Activated naive CD4-positive, alpha-beta T cell treated with anti-CD3 and anti-CD28 coated beads, Interleukin-2, amount 50 U/mL, for 24 hours (primary cell): ENCODE results near the gene JDP2.

Source experiments
- H3K27ac Mint-ChIP-seq: one replicate; pipeline ENCODE4 v1.8.0; 2021; ENCODE audit warnings: mild to moderate bottlenecking, mixed read lengths
- H3K27me3 Mint-ChIP-seq: one replicate; pipeline ENCODE4 v1.8.0; 2021; ENCODE audit warnings: mixed read lengths
- H3K36me3 Mint-ChIP-seq: one replicate; pipeline ENCODE4 v1.8.0; 2021; ENCODE audit warnings: mixed read lengths
- H3K4me1 Mint-ChIP-seq: one replicate; pipeline ENCODE4 v1.8.0; 2021; ENCODE audit warnings: mixed read lengths
- H3K4me3 Mint-ChIP-seq: one replicate; pipeline ENCODE4 v1.8.0; 2021; ENCODE audit warnings: mild to moderate bottlenecking, mixed read lengths
- H3K9me3 Mint-ChIP-seq: one replicate; pipeline ENCODE4 v1.8.0; 2021; ENCODE audit warnings: mixed read lengths

JDP2 gene

GRCh38 chr14:75453817-75454434, 26.1 kb downstream of the JDP2 start:
- Mint-ChIP-seq H3K27me3 (no peaks in the 10 kb centered on the region), H3K4me1 (no peaks in the 10 kb centered on the region), H3K27ac (no peak overlapping the region), H3K4me3 (no peak overlapping the region), H3K9me3 (no peaks in the 10 kb centered on the region), H3K36me3 (no peaks in the 10 kb centered on the region)

- Mint-ChIP-seq H3K9me3 (no peaks in the 10 kb centered on the region), H3K27me3 (no peaks in the 10 kb centered on the region), H3K4me1 (no peaks in the 10 kb centered on the region), H3K36me3 (no peaks in the 10 kb centered on the region), H3K4me3 (no peak overlapping the region), H3K27ac (no peak overlapping the region)
Measured at GRCh38 chr14:75454963-75455546, 27.2 kb downstream of the JDP2 start.

- H3K27me3 Mint-ChIP-seq = no peaks in the 10 kb centered on the region
- no peaks in the 10 kb centered on the region for H3K4me1 Mint-ChIP-seq
- no peaks in the 10 kb centered on the region for H3K9me3 Mint-ChIP-seq
- no peaks in the 10 kb centered on the region for H3K36me3 Mint-ChIP-seq
- H3K27ac Mint-ChIP-seq = peak overlapping the region; percentile 70
- H3K4me3 Mint-ChIP-seq = no peak overlapping the region
Measured at GRCh38 chr14:75456069-75456996, 28.5 kb downstream of the JDP2 start.

GRCh38 chr14:75456997-75457335, 29.1 kb downstream of the JDP2 start:
- H3K27ac Mint-ChIP-seq = no peak overlapping the region
- no peak overlapping the region for H3K4me3 Mint-ChIP-seq
- no peaks in the 10 kb centered on the region for H3K9me3 Mint-ChIP-seq
- no peaks in the 10 kb centered on the region for H3K36me3 Mint-ChIP-seq
- H3K27me3 Mint-ChIP-seq = no peaks in the 10 kb centered on the region
- no peaks in the 10 kb centered on the region for H3K4me1 Mint-ChIP-seq

GRCh38 chr14:75457648-75458165, 29.9 kb downstream of the JDP2 start:
- Mint-ChIP-seq H3K4me3 (no peak overlapping the region), H3K27ac (no peak overlapping the region), H3K9me3 (no peaks in the 10 kb centered on the region), H3K4me1 (no peaks in the 10 kb centered on the region), H3K27me3 (no peaks in the 10 kb centered on the region), H3K36me3 (no peaks in the 10 kb centered on the region)

- Mint-ChIP-seq H3K27ac (no peak overlapping the region), H3K27me3 (no peaks in the 10 kb centered on the region), H3K9me3 (no peaks in the 10 kb centered on the region), H3K36me3 (no peaks in the 10 kb centered on the region), H3K4me1 (no peaks in the 10 kb centered on the region), H3K4me3 (no peak overlapping the region)
Measured at GRCh38 chr14:75458305-75458704, 30.5 kb downstream of the JDP2 start.

- H3K27ac Mint-ChIP-seq = no peak overlapping the region
- no peak overlapping the region for H3K4me3 Mint-ChIP-seq
- no peaks in the 10 kb centered on the region for H3K9me3 Mint-ChIP-seq
- H3K36me3 Mint-ChIP-seq = no peaks in the 10 kb centered on the region
- no peaks in the 10 kb centered on the region for H3K4me1 Mint-ChIP-seq
- no peaks in the 10 kb centered on the region for H3K27me3 Mint-ChIP-seq
Measured at GRCh38 chr14:75459099-75459741, 31.4 kb downstream of the JDP2 start.

GRCh38 chr14:75459791-75460190, 32.0 kb downstream of the JDP2 start:
- no peaks in the 10 kb centered on the region for H3K4me1 Mint-ChIP-seq
- H3K27ac Mint-ChIP-seq = no peak overlapping the region
- H3K4me3 Mint-ChIP-seq = no peak overlapping the region
- H3K36me3 Mint-ChIP-seq = no peaks in the 10 kb centered on the region
- H3K27me3 Mint-ChIP-seq = no peaks in the 10 kb centered on the region
- H3K9me3 Mint-ChIP-seq = no peaks in the 10 kb centered on the region

- no peak overlapping the region for H3K4me3 Mint-ChIP-seq
- H3K9me3 Mint-ChIP-seq = no peaks in the 10 kb centered on the region
- no peaks in the 10 kb centered on the region for H3K4me1 Mint-ChIP-seq
- no peak overlapping the region for H3K27ac Mint-ChIP-seq
- no peaks in the 10 kb centered on the region for H3K36me3 Mint-ChIP-seq
- H3K27me3 Mint-ChIP-seq = no peaks in the 10 kb centered on the region
Measured at GRCh38 chr14:75460394-75460793, 32.6 kb downstream of the JDP2 start.

GRCh38 chr14:75461303-75461702, 33.5 kb downstream of the JDP2 start:
- Mint-ChIP-seq H3K4me1 (no peaks in the 10 kb centered on the region), H3K27ac (no peak overlapping the region), H3K27me3 (no peaks in the 10 kb centered on the region), H3K36me3 (no peaks in the 10 kb centered on the region), H3K4me3 (no peak overlapping the region), H3K9me3 (no peaks in the 10 kb centered on the region)

GRCh38 chr14:75461755-75462349, 34.0 kb downstream of the JDP2 start:
- no peak overlapping the region for H3K27ac Mint-ChIP-seq

GRCh38 chr14:75464626-75465025, 36.8 kb downstream of the JDP2 start:
- Mint-ChIP-seq H3K36me3 (no peaks in the 10 kb centered on the region), H3K4me1 (peaks cover 5% of the 10 kb centered on the region), H3K4me3 (no peak overlapping the region), H3K27me3 (no peaks in the 10 kb centered on the region), H3K27ac (no peak overlapping the region), H3K9me3 (no peaks in the 10 kb centered on the region)

More at GRCh38 chr14:75461755-75462349, 34.0 kb downstream of the JDP2 start:
- Mint-ChIP-seq H3K9me3 (no peaks in the 10 kb centered on the region), H3K4me1 (peaks cover 4% of the 10 kb centered on the region), H3K4me3 (no peak overlapping the region), H3K36me3 (no peaks in the 10 kb centered on the region), H3K27me3 (no peaks in the 10 kb centered on the region)

- H3K27me3 Mint-ChIP-seq = no peaks in the 10 kb centered on the region
- no peaks in the 10 kb centered on the region for H3K9me3 Mint-ChIP-seq
- H3K36me3 Mint-ChIP-seq = no peaks in the 10 kb centered on the region
- no peak overlapping the region for H3K27ac Mint-ChIP-seq
- no peak overlapping the region for H3K4me3 Mint-ChIP-seq
- peaks cover 5% of the 10 kb centered on the region for H3K4me1 Mint-ChIP-seq
Measured at GRCh38 chr14:75467763-75468162, 39.9 kb downstream of the JDP2 start.

- H3K27me3 Mint-ChIP-seq = no peaks in the 10 kb centered on the region
- no peaks in the 10 kb centered on the region for H3K36me3 Mint-ChIP-seq
- peaks cover 5% of the 10 kb centered on the region for H3K4me1 Mint-ChIP-seq
- no peaks in the 10 kb centered on the region for H3K9me3 Mint-ChIP-seq
- no peak overlapping the region for H3K27ac Mint-ChIP-seq
- H3K4me3 Mint-ChIP-seq = no peak overlapping the region
Measured at GRCh38 chr14:75469164-75469563, 41.3 kb downstream of the JDP2 start.

- Mint-ChIP-seq H3K27ac (no peak overlapping the region), H3K4me3 (no peak overlapping the region), H3K4me1 (peaks cover 5% of the 10 kb centered on the region), H3K36me3 (no peaks in the 10 kb centered on the region), H3K9me3 (no peaks in the 10 kb centered on the region), H3K27me3 (no peaks in the 10 kb centered on the region)
Measured at GRCh38 chr14:75469606-75470237, 41.9 kb downstream of the JDP2 start.
